H1 (cell line): ENCODE measurements around the gene IGLON5. TPM values are rescaled to one million over a fixed set of nuclear protein-coding genes. Genes with fewer than 3 reads are reported as not detected.

Experiments
- CTCF ChIA-PET: fragments of 300-600 bp; sonication (Branson Sonifier 250); formaldehyde crosslinking; loops from one replicate; lab custom pipeline; 2021; ENCODE audit not compliant: partially characterized antibody; lab: Charles Lee
- POLR2A ChIA-PET: fragments of 300-600 bp; sonication (Branson Sonifier 250); formaldehyde crosslinking; loops from one replicate; lab custom pipeline; 2021; ENCODE audit warnings: inconsistent platforms; ENCODE audit not compliant: partially characterized antibody; lab: Charles Lee
- DNase-seq, 2 experiments: peaks; one replicate each; pipeline versions ENCODE4 v3.0.0 to v3.0.0-alpha.2; 2010 to 2022; ENCODE audit warnings: low spot score in 2 of 2, low read depth in 1 of 2, mixed read lengths in 1 of 2
- FAIRE-seq: peaks from 2 replicates; lab custom pipeline; 2011; peaks lifted over from hg19 to GRCh38; lab: Jason Lieb, UNC
- H2AFZ ChIP-seq: 2 replicates; pipeline ENCODE4 v1.8.1; 2012; ENCODE audit warnings: low read length, inconsistent platforms
- H2AK5ac ChIP-seq: 2 replicates; pipeline ENCODE4 v1.6.1; 2013; ENCODE audit warnings: low read depth, low read length
- H2BK120ac ChIP-seq: replicated peaks from 2 replicates; pipeline ENCODE3; 2013; ENCODE audit warnings: low read depth, low read length, inconsistent platforms
- H2BK12ac ChIP-seq: 2 replicates; pipeline ENCODE4 v1.6.1; 2013; ENCODE audit warnings: low read depth, low read length
- H2BK15ac ChIP-seq: 2 replicates; pipeline ENCODE4 v1.6.1; 2013; ENCODE audit warnings: low read length
- H2BK20ac ChIP-seq: 2 replicates; pipeline ENCODE4 v1.6.1; 2013; ENCODE audit warnings: low read length
- H2BK5ac ChIP-seq: 2 replicates; pipeline ENCODE4 v1.6.1; 2013; ENCODE audit warnings: low read depth, low read length
- H3K14ac ChIP-seq: 2 replicates; pipeline ENCODE4 v1.6.1; 2013; ENCODE audit warnings: inconsistent platforms; ENCODE audit not compliant: insufficient read length
- H3K18ac ChIP-seq: 2 replicates; pipeline ENCODE4 v1.6.1; 2013; ENCODE audit warnings: low read length; ENCODE audit errors: extremely low read depth
- H3K23ac ChIP-seq: 2 replicates; pipeline ENCODE4 v1.6.1; 2013; ENCODE audit warnings: inconsistent platforms; ENCODE audit not compliant: insufficient read length
- H3K23me2 ChIP-seq: 2 replicates; pipeline ENCODE4 v1.6.1; 2013; ENCODE audit warnings: low read depth, low read length
- H3K27ac ChIP-seq: 2 replicates; pipeline ENCODE4 v1.6.1; 2011; ENCODE audit warnings: low read depth, low read length, inconsistent platforms
- H3K27me3 ChIP-seq, 4 experiments: replicated peaks in 1 of 4; 1 replicate in 1 of 4; 2 replicates in 3 of 4; pipeline versions ENCODE4 v1.6.1 to v1.8.1; 2011 to 2013; ENCODE audit warnings: low read length in 3 of 4, mild to moderate bottlenecking in 3 of 4, inconsistent platforms in 2 of 4, mixed read lengths in 2 of 4, moderate library complexity in 1 of 4; ENCODE audit not compliant: control insufficient read depth in 3 of 4, insufficient read depth in 3 of 4; ENCODE audit errors: extremely low read depth in 1 of 4
- H3K36me3 ChIP-seq, 4 experiments: 2 replicates each; pipeline versions ENCODE4 v1.6.1 to v1.8.1; 2011 to 2013; ENCODE audit warnings: mild to moderate bottlenecking in 4 of 4, low read length in 3 of 4, moderate library complexity in 2 of 4, control low read depth in 1 of 4, inconsistent platforms in 1 of 4; ENCODE audit not compliant: insufficient read depth in 4 of 4, control insufficient read depth in 2 of 4
- H3K4ac ChIP-seq: replicated peaks from 2 replicates; pipeline ENCODE3; 2013; ENCODE audit warnings: low read length, low read depth, mixed read lengths, inconsistent platforms; ENCODE audit not compliant: insufficient read length
- H3K4me1 ChIP-seq, 4 experiments: replicated peaks in 1 of 4; 1 replicate in 1 of 4; 2 replicates in 3 of 4; pipeline versions ENCODE4 v1.6.1 to v1.8.1; 2011 to 2013; ENCODE audit warnings: low read length in 3 of 4, inconsistent platforms in 2 of 4, mixed read lengths in 1 of 4; ENCODE audit not compliant: insufficient read depth in 4 of 4, control insufficient read depth in 3 of 4
- H3K4me2 ChIP-seq, 2 experiments: 2 replicates each; pipeline versions ENCODE4 v1.6.1 to v1.8.1; 2011 to 2013; ENCODE audit warnings: low read depth in 2 of 2, low read length in 2 of 2, control low read depth in 1 of 2, inconsistent platforms in 1 of 2, mild to moderate bottlenecking in 1 of 2; ENCODE audit not compliant: insufficient read depth in 1 of 2
- H3K4me3 ChIP-seq, 4 experiments: fragments of 200-600, 300-600 bp in 1 of 4; sonication (generic), shearing (Covaris generic), sonication (Bioruptor Twin) in 1 of 4; 2 replicates each; pipeline versions ENCODE4 v1.5.1 to v1.8.1; 2011 to 2016; ENCODE audit warnings: low read length in 4 of 4, low read depth in 3 of 4, control low read depth in 2 of 4, inconsistent platforms in 2 of 4, mild to moderate bottlenecking in 2 of 4, mixed read lengths in 1 of 4, moderate library complexity in 1 of 4; ENCODE audit not compliant: insufficient read depth in 2 of 4; ENCODE audit errors: extremely low read depth in 1 of 4
- H3K56ac ChIP-seq: replicated peaks from 2 replicates; pipeline ENCODE3; 2013; ENCODE audit warnings: low read depth, mild to moderate bottlenecking, mixed read lengths, low read length, inconsistent platforms; ENCODE audit not compliant: insufficient read length
- H3K79me1 ChIP-seq: 2 replicates; pipeline ENCODE4 v1.6.1; 2013; ENCODE audit warnings: low read depth, low read length, control low read depth
- H3K79me2 ChIP-seq, 2 experiments: 2 replicates each; pipeline versions ENCODE4 v1.6.1 to v1.8.1; 2012 to 2013; ENCODE audit warnings: low read length in 2 of 2, mild to moderate bottlenecking in 2 of 2, inconsistent platforms in 1 of 2; ENCODE audit not compliant: insufficient read depth in 2 of 2, control insufficient read depth in 1 of 2
- H3K9ac ChIP-seq, 4 experiments: replicated peaks in 1 of 4; 1 replicate in 1 of 4; 2 replicates in 3 of 4; pipeline versions ENCODE4 v1.6.1 to v1.8.1; 2011 to 2013; ENCODE audit warnings: low read depth in 3 of 4, low read length in 3 of 4, control low read depth in 2 of 4, mild to moderate bottlenecking in 2 of 4, moderate library complexity in 2 of 4, inconsistent platforms in 1 of 4; ENCODE audit errors: extremely low read depth in 1 of 4
- H3K9me3 ChIP-seq, 2 experiments: 2 replicates each; pipeline versions ENCODE4 v1.6.1 to v1.8.1; 2012 to 2013; ENCODE audit warnings: mild to moderate bottlenecking in 2 of 2, moderate library complexity in 2 of 2, control low read depth in 1 of 2, inconsistent platforms in 1 of 2, low read depth in 1 of 2, low read length in 1 of 2, mixed read lengths in 1 of 2; ENCODE audit not compliant: insufficient read depth in 2 of 2
- H4K20me1 ChIP-seq, 2 experiments: replicated peaks in 1 of 2; 2 replicates each; pipeline versions ENCODE3 to v1.8.1; 2011 to 2013; ENCODE audit warnings: inconsistent platforms in 2 of 2, low read length in 2 of 2, mild to moderate bottlenecking in 1 of 2; ENCODE audit not compliant: insufficient read depth in 2 of 2, control insufficient read depth in 1 of 2
- H4K5ac ChIP-seq: 2 replicates; pipeline ENCODE4 v1.6.1; 2013; ENCODE audit warnings: low read length, low read depth, mixed read lengths, inconsistent platforms; ENCODE audit not compliant: insufficient read length
- H4K8ac ChIP-seq: 2 replicates; pipeline ENCODE4 v1.8.0; 2013; ENCODE audit warnings: mild to moderate bottlenecking, moderate library complexity, low read length, inconsistent platforms; ENCODE audit not compliant: insufficient read depth; ENCODE audit errors: extremely low read depth
- H4K91ac ChIP-seq: replicated peaks from 2 replicates; pipeline ENCODE3; 2013; ENCODE audit warnings: low read length, mixed read lengths, inconsistent platforms; ENCODE audit not compliant: insufficient read length
- CEBPB ChIP-seq: IDR thresholded peaks from 2 replicates; pipeline ENCODE4 v1.6.1; 2012; ENCODE audit warnings: low read depth, low read length
- CREB1 ChIP-seq: IDR thresholded peaks from 2 replicates; pipeline ENCODE4 v1.6.1; 2012; ENCODE audit warnings: inconsistent platforms
- CTBP2 ChIP-seq: IDR thresholded peaks from 2 replicates; pipeline ENCODE4 v1.7.0; 2011; ENCODE audit warnings: borderline replicate concordance, mild to moderate bottlenecking, moderate library complexity, mixed read lengths, low read length; ENCODE audit not compliant: insufficient read depth, insufficient read length
- HDAC6 ChIP-seq: IDR thresholded peaks from one replicate; pipeline ENCODE4 v1.7.1; 2012; ENCODE audit warnings: low read depth, mild to moderate bottlenecking, inconsistent platforms, low read length, moderate library complexity
- POLR2A ChIP-seq, 2 experiments: IDR thresholded peaks; 1 replicate in 1 of 2; 2 replicates in 1 of 2; pipeline ENCODE4 v1.6.1; 2011; ENCODE audit warnings: low read depth in 2 of 2, low read length in 2 of 2, mild to moderate bottlenecking in 2 of 2; ENCODE audit errors: control extremely low read depth in 1 of 2
- POU5F1 ChIP-seq: IDR thresholded peaks from 2 replicates; pipeline ENCODE4 v1.6.1; 2011; ENCODE audit warnings: low read depth, mild to moderate bottlenecking, low read length, moderate library complexity
- RXRA ChIP-seq: IDR thresholded peaks from 2 replicates; pipeline ENCODE4 v1.6.1; 2011; ENCODE audit warnings: low read depth, mild to moderate bottlenecking, low read length, moderate library complexity; ENCODE audit not compliant: insufficient read depth
- SP1 ChIP-seq: IDR thresholded peaks from 2 replicates; pipeline ENCODE4 v1.6.1; 2011; ENCODE audit warnings: low read depth, low read length
- TAF7 ChIP-seq: optimal IDR thresholded peaks from 2 replicates; pipeline ENCODE3; 2011; ENCODE audit warnings: low read depth, mild to moderate bottlenecking, inconsistent platforms, low read length, moderate library complexity, borderline replicate concordance
- YY1 ChIP-seq: IDR thresholded peaks from 2 replicates; pipeline ENCODE4 v1.6.1; 2011; ENCODE audit warnings: low read depth, mild to moderate bottlenecking, low read length
- WGBS, 2 experiments: shearing (Covaris generic) in 1 of 2; methylation state at CpG; one replicate each; pipeline versions ENCODE4 v1.1.6 to v1.1.7; 2013 to 2015; ENCODE audit warnings: low lambda C conversion rate in 2 of 2, mixed read lengths in 2 of 2, inconsistent platforms in 1 of 2, low coverage in 1 of 2, missing lambda C conversion rate in 1 of 2; ENCODE audit not compliant: insufficient replicate concordance in 2 of 2, insufficient coverage in 1 of 2, insufficient read length in 1 of 2; ENCODE audit errors: extremely low coverage in 1 of 2, missing lambda C conversion rate in 1 of 2; 5-methylcytosine and 5-hydroxymethylcytosine counted together
- polyA plus RNA-seq, 7 experiments: library from polyadenylated mRNA; depleted of rRNA in 3 of 7; stranded (reverse) in 5 of 7; unstranded in 2 of 7; fragments of >200 nt in 5 of 7; fragments of 200-250 nt in 2 of 7; gene quantifications; 1 replicate in 5 of 7; 2 replicates in 1 of 7; 4 replicates in 1 of 7; pipeline versions ENCODE4 v1.2.1 to v1.2.3, GENCODE V29; 2011 to 2013; ENCODE audit warnings: missing spikeins in 2 of 7, mixed read lengths in 2 of 7
- total RNA-seq: library from RNA; stranded (reverse); fragmentation: NEBNext Ultra II Directional; extraction: Animal tissue kit (Norgen Biotek cat#: 25700); gene quantifications from 2 replicates; pipeline ENCODE4 v1.2.1, GENCODE V29; 2021
- TF ChIP-seq, protein P1 (sequence below): IDR thresholded peaks from 2 replicates; pipeline ENCODE4 v1.6.1; 2011; ENCODE audit warnings: low read length, improper control_type of control experiment
- TF ChIP-seq, protein P2 (sequence below): IDR thresholded peaks from 2 replicates; pipeline ENCODE4 v1.6.1; 2011; ENCODE audit warnings: low read depth, mild to moderate bottlenecking, low read length; ENCODE audit not compliant: insufficient read depth

IGLON5 gene
- total and polyA plus RNA-seq, 2 of the 8 experiments (the other 6 are each of a cell fraction or from before 2014, with no cell fraction given), result 31.8 to 34.6 TPM

DNA sequence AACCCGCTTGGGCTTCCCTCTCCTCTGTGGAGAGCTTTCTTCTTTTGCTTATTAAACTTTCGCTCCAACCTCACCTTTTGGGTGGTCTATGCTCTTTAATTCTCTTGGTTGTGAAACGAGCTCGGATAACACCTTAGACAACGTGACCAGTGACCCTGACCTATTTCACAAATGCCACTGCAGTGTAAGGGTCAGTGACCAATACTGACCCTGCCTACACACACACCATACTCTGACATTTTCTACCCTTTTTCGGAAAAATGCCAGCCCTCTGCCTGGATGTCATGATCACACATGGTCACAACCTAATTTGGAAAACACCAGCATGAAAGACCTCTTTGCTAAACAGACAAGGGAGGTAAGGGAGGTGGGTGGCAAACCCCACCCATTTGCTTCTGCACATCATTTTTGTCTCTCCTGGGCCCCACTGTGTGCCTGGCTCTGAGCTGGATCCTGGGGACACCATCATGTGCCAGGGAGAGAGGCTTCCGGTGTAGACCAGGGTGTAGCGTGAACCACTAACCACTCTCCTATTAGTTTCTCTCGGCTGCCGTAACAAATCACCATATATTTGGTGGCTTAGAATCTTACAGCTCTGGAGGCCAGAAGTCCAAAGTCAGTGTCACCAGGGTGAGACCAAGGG is 44.8 kb downstream of the IGLON5 start:
- Histone ChIP-seq H3K79me2 (no peaks in the 10 kb centered on the region), H2BK20ac (no peak overlapping the region), H3K9ac (no peak overlapping the region), H2AFZ (no peak overlapping the region), H2BK5ac (no peak overlapping the region), H3K23me2 (no peaks in the 10 kb centered on the region), H3K27ac (no peak overlapping the region), H3K56ac (no peak overlapping the region), H3K4ac (no peak overlapping the region), H2BK15ac (no peak overlapping the region), H2BK12ac (no peak overlapping the region), H3K14ac (no peak overlapping the region), H3K9me3 (no peaks in the 10 kb centered on the region), H3K23ac (no peak overlapping the region), H2BK120ac (no peak overlapping the region), H3K18ac (no peak overlapping the region), H4K20me1 (no peaks in the 10 kb centered on the region), H3K4me1 (peaks cover 3 to 9% (median 7%) of the 10 kb centered on the region in 4 experiments), H3K79me1 (no peaks in the 10 kb centered on the region), H4K91ac (no peak overlapping the region), H3K4me2 (no peak overlapping the region), H4K8ac (no peak overlapping the region), H3K36me3 (no peaks in the 10 kb centered on the region), H4K5ac (no peak overlapping the region), H3K4me3 (no peak overlapping the region), H3K27me3 (no peaks in the 10 kb centered on the region), H2AK5ac (no peak overlapping the region)
- DNase-seq, result no peak
- FAIRE-seq, result no peak
- ChIA-PET CTCF (interaction anchor here (0.8 to 1.6 kb wide), 6 partner anchors 11 to 304 kb away, joined by 3 to 6 read pairs (median 3); no protein-coding TSS in a partner anchor), POLR2A (interaction anchor here (0.7 to 1.6 kb wide), 4 partner anchors 11 to 31 kb away, joined by 3 to 5 read pairs (median 4); no protein-coding TSS in a partner anchor)
- 88% methylated on average over 10 of the region's 10 CpGs; no CpG with 5 or more reads in 1 of the 2 experiments for WGBS, 2 experiments
- TF ChIP-seq SP1, result no peak
- no peak for TF ChIP-seq CEBPB
- TF ChIP-seq HDAC6, result no peak
- no peak for TF ChIP-seq TAF7
- TF ChIP-seq POU5F1, result no peak
- no peak for TF ChIP-seq RXRA
- TF ChIP-seq YY1, result no peak
- TF ChIP-seq, protein P1, sequence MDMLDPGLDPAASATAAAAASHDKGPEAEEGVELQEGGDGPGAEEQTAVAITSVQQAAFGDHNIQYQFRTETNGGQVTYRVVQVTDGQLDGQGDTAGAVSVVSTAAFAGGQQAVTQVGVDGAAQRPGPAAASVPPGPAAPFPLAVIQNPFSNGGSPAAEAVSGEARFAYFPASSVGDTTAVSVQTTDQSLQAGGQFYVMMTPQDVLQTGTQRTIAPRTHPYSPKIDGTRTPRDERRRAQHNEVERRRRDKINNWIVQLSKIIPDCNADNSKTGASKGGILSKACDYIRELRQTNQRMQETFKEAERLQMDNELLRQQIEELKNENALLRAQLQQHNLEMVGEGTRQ, result no peak
- TF ChIP-seq CTBP2, result no peak
- TF ChIP-seq, protein P2, sequence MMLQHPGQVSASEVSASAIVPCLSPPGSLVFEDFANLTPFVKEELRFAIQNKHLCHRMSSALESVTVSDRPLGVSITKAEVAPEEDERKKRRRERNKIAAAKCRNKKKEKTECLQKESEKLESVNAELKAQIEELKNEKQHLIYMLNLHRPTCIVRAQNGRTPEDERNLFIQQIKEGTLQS, result no peak
- TF ChIP-seq CREB1, result no peak
- no peak for TF ChIP-seq POLR2A (IDR thresholded peaks at IDR 0.05; ENCODE audit: control extremely low read depth in 1 of 2, low read depth in 2 of 2, low read length in 2 of 2)
